Common myeloid progenitor, CD34-positive (primary cell): Measurements from ENCODE around the gene NTM.

Experiments
- CTCF ChIA-PET: fragments of 350-600 bp; sonication (Branson Sonifier 250); formaldehyde crosslinking; loops from one replicate; lab custom pipeline; 2021; ENCODE audit warnings: antibody characterized with exemption; lab: Charles Lee
- POLR2A ChIA-PET: fragments of 350-600 bp; sonication (Branson Sonifier 250); formaldehyde crosslinking; loops from one replicate; lab custom pipeline; 2021; ENCODE audit warnings: antibody characterized with exemption; lab: Charles Lee
- DNase-seq, 3 donors: peaks; one replicate each; pipeline versions ENCODE4 v3.0.0 to v3.0.0-alpha.2; 2013
- H3K27ac ChIP-seq, 2 experiments: 1 replicate in 1 of 2; 2 replicates in 1 of 2; pipeline ENCODE4 v1.7.0; 2013; ENCODE audit warnings: inconsistent platforms in 2 of 2, low read length in 2 of 2, mild to moderate bottlenecking in 2 of 2, low read depth in 1 of 2, moderate library complexity in 1 of 2; ENCODE audit not compliant: severe bottlenecking in 2 of 2, insufficient read depth in 1 of 2, poor library complexity in 1 of 2
- H3K27me3 ChIP-seq, 5 experiments: replicated peaks in 2 of 5; 1 replicate in 3 of 5; 2 replicates in 2 of 5; pipeline versions ENCODE4 v1.6.1 to v1.7.0; 2013; ENCODE audit warnings: low read length in 4 of 5, mild to moderate bottlenecking in 2 of 5, moderate library complexity in 2 of 5, inconsistent platforms in 1 of 5; ENCODE audit not compliant: insufficient read depth in 5 of 5, control insufficient read depth in 4 of 5
- H3K36me3 ChIP-seq, 4 experiments: 1 replicate in 2 of 4; 2 replicates in 2 of 4; pipeline versions ENCODE4 v1.6.1 to v1.7.0; 2013; ENCODE audit warnings: low read length in 3 of 4, control low read depth in 1 of 4, mild to moderate bottlenecking in 1 of 4; ENCODE audit not compliant: control insufficient read depth in 4 of 4, insufficient read depth in 4 of 4
- H3K4me1 ChIP-seq, 4 experiments: 1 replicate in 3 of 4; 2 replicates in 1 of 4; pipeline versions ENCODE4 v1.6.1 to v1.7.1; 2013; ENCODE audit warnings: low read length in 3 of 4, mild to moderate bottlenecking in 3 of 4, control low read depth in 1 of 4, inconsistent platforms in 1 of 4, moderate library complexity in 1 of 4; ENCODE audit not compliant: control insufficient read depth in 4 of 4, insufficient read depth in 4 of 4; ENCODE audit errors: control extremely low read depth in 1 of 4
- H3K4me3 ChIP-seq, 7 experiments: 1 replicate in 4 of 7; 2 replicates in 3 of 7; pipeline versions ENCODE4 v1.5.1 to v1.7.0; 2013; ENCODE audit warnings: mild to moderate bottlenecking in 7 of 7, low read length in 6 of 7, moderate library complexity in 6 of 7, inconsistent platforms in 2 of 7, low read depth in 2 of 7, control low read depth in 1 of 7; ENCODE audit not compliant: insufficient read depth in 4 of 7, control insufficient read depth in 1 of 7; ENCODE audit errors: extremely low read depth in 1 of 7
- H3K9me3 ChIP-seq, 5 experiments: 1 replicate in 4 of 5; 2 replicates in 1 of 5; pipeline versions ENCODE4 v1.6.1 to v1.7.1; 2013; ENCODE audit warnings: low read length in 4 of 5, mild to moderate bottlenecking in 2 of 5, inconsistent platforms in 1 of 5, low read depth in 1 of 5, moderate library complexity in 1 of 5; ENCODE audit not compliant: control insufficient read depth in 4 of 5, insufficient read depth in 2 of 5; ENCODE audit errors: control extremely low read depth in 1 of 5
- WGBS: methylation state at CpG from one replicate; pipeline ENCODE4 v1.1.5; 2013; ENCODE audit not compliant: insufficient coverage; 5-methylcytosine and 5-hydroxymethylcytosine counted together

The NTM gene

DNA sequence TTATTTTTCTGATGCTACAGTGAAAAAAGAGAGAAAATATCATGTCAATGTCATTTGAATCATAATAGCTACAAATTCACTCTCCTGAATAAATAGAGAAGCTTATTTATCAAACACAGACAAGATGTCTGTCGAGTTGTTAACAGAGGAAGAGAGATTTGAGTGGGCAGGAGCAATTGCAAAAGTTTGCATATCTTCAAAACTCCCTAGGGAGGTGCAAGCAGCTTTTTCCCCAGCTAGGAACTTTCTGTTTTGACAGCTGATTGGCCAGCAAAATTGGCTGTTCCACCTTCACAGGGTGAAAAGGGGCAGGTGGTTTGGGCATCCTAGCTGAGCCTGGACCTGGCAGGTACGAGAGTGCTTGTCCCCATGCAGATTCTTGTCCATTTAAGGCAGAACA is 98.2 kb downstream of the NTM start:
- Histone ChIP-seq H3K4me3 (no peak overlapping the region), H3K4me1 (no peaks in the 10 kb centered on the region), H3K27ac (no peak overlapping the region), H3K27me3 (peaks cover 3 to 50% (median 23%) of the 10 kb centered on the region in 5 experiments), H3K36me3 (no peaks in the 10 kb centered on the region), H3K9me3 (no peaks in the 10 kb centered on the region)
- DNase-seq: no peak
- WGBS: 57% methylated on average over 1 of the region's 2 CpGs
- ChIA-PET POLR2A (no interaction called here), CTCF (no interaction called here)

DNA sequence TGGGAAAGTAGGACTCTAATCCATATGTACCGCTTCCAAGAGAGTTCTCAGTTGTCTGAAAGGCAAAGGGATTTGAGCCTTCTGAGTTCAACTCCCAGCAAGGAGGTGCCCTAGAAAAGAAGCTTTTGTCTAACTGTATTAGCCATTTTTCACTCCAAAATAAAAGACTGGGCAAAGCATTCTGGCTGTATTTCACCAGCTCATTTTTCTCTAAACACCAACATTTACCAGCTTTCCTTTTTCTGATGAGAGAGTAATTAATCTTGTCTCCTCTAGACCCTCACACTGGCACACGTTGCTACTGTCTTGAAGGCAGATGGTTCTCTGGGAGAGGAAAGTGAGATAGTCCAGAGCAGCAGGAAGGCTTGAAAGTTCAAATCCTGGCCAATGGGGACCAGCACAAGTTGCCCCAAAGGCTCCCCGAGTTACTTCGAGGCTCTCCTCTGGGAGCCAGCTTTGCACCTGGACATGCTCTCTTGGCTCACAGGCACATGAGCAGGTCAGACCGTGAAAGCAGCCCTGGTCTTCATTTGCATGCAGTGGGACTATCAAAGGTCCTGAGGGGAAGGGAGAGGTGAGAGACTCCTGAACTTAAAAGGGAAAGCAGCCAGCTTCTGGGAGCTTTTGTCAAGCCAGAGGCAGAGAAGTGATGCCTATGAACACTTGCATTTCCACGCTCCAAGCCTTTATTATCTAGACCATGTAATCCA is 100.0 kb downstream of the NTM start:
- Histone ChIP-seq H3K27ac (no peak overlapping the region), H3K4me1 (no peaks in the 10 kb centered on the region), H3K4me3 (no peak overlapping the region), H3K36me3 (no peaks in the 10 kb centered on the region), H3K27me3 (peaks cover 0 to 32% (median 10%) of the 10 kb centered on the region in 5 experiments), H3K9me3 (no peaks in the 10 kb centered on the region)
- CTCF ChIA-PET: no interaction called here
- WGBS: 67% methylated on average over 6 of the region's 6 CpGs
- no peak for DNase-seq
- POLR2A ChIA-PET: no interaction called here

DNA sequence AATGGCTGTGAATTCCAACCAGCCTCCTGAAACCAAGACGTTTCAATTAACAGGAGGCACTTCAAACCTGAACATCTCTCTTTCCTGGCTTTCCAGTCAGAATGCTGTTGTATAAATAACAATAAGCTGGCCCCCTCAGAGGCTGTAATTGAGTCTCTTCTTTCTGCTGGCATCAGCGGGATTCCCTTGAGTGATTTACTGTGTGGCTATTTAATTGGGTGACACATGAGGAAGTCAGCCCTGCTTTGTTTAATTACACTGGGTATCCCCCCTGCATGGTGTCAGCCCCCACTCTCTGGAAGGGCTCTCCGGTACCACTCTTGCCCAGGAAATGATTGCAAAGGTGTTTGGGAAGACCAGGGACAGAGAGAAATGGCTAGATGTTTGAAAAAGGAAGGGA is 101.6 kb downstream of the NTM start:
- DNase-seq: no peak
- POLR2A ChIA-PET: no interaction called here
- Histone ChIP-seq H3K9me3 (no peaks in the 10 kb centered on the region), H3K4me1 (no peaks in the 10 kb centered on the region), H3K36me3 (no peaks in the 10 kb centered on the region), H3K4me3 (no peak overlapping the region), H3K27me3 (peaks cover 0 to 23% (median 5%) of the 10 kb centered on the region in 5 experiments), H3K27ac (no peak overlapping the region)
- 8% methylated on average over 2 of the region's 3 CpGs for WGBS
- CTCF ChIA-PET: no interaction called here

DNA sequence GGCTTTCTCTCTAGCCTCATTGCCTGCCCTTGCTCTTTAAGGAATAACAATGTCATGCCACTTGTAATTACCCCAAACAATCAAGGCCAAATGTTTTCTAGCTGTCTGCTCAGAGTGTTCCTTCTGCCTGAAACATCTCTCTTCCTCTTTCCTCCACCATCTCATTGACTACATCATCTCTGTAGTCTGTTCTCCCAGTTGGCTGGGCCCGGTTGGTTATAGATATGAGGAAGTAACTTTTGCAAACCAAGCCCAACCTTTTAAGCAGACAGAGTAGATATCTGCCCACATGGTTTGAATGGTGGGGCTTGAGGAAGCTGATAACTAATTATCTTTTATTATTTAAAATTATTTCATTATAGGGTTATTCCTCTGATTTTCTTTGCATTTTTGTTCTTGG is 104.5 kb downstream of the NTM start:
- POLR2A ChIA-PET: no interaction called here
- peak; percentile 4 to 45 (median 35) for DNase-seq
- no CpG with 5 or more reads among the region's 1 CpG for WGBS
- H3K9me3 ChIP-seq: no peaks in the 10 kb centered on the region
- H3K4me1 ChIP-seq: no peaks in the 10 kb centered on the region
- CTCF ChIA-PET: no interaction called here
- no peak overlapping the region for H3K4me3 ChIP-seq
- H3K27ac ChIP-seq: no peak overlapping the region
- peaks cover 0 to 13% (median 0%) of the 10 kb centered on the region in 5 experiments for H3K27me3 ChIP-seq
- no peaks in the 10 kb centered on the region for H3K36me3 ChIP-seq

- H3K9me3 ChIP-seq: no peaks in the 10 kb centered on the region
- ChIA-PET CTCF (no interaction called here), POLR2A (no interaction called here)
- no peak for DNase-seq
- 50% methylated on average over 1 of the region's 2 CpGs for WGBS
- peaks cover 0 to 12% (median 0%) of the 10 kb centered on the region in 5 experiments for H3K27me3 ChIP-seq
- no peaks in the 10 kb centered on the region for H3K4me1 ChIP-seq
- no peaks in the 10 kb centered on the region for H3K36me3 ChIP-seq
- no peak overlapping the region for H3K27ac ChIP-seq
- H3K4me3 ChIP-seq: no peak overlapping the region
These were observed 105.9 kb downstream of the NTM start for GRCh38 chr11:131476266-131476665.

DNA sequence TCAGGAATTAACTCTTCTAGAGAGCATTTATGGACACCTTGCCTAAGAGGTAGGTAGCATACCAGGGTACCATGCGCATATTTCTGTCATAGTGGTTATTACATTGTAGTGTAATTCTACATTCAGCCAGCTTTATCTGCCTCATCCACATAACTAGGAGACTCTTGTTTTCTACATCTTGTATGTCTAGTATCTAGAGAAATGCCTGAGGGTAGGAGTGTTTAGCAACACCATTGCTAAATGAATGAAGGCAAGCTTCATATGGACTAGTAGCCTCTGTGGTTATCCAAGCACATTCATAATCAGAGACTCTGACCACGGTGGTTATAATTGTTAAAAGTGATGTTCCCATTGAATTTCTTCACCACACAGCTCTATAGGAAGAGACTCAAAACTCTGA is 107.9 kb downstream of the NTM start:
- POLR2A ChIA-PET: no interaction called here
- DNase-seq: no peak
- H3K27me3 ChIP-seq: peaks cover 0 to 5% (median 0%) of the 10 kb centered on the region in 5 experiments
- no peak overlapping the region for H3K4me3 ChIP-seq
- no peak overlapping the region for H3K27ac ChIP-seq
- no peaks in the 10 kb centered on the region for H3K9me3 ChIP-seq
- 100% methylated on average over 1 of the region's 2 CpGs for WGBS
- H3K36me3 ChIP-seq: no peaks in the 10 kb centered on the region
- CTCF ChIA-PET: no interaction called here
- no peaks in the 10 kb centered on the region for H3K4me1 ChIP-seq

- no peak for DNase-seq
- H3K4me1 ChIP-seq: no peaks in the 10 kb centered on the region
- H3K9me3 ChIP-seq: no peaks in the 10 kb centered on the region
- POLR2A ChIA-PET: no interaction called here
- no peaks in the 10 kb centered on the region for H3K36me3 ChIP-seq
- H3K27me3 ChIP-seq: peaks cover 0 to 5% (median 0%) of the 10 kb centered on the region in 5 experiments
- H3K4me3 ChIP-seq: no peak overlapping the region
- 91% methylated on average over 3 of the region's 3 CpGs for WGBS
- CTCF ChIA-PET: interaction anchor here (0.7 kb wide), 1 partner anchor 151 kb away, joined by 3 read pairs; no protein-coding TSS in a partner anchor
- H3K27ac ChIP-seq: no peak overlapping the region
These were observed 110.9 kb downstream of the NTM start for GRCh38 chr11:131481303-131481702.
